ENCODE results near the gene DCUN1D4.

DNA sequence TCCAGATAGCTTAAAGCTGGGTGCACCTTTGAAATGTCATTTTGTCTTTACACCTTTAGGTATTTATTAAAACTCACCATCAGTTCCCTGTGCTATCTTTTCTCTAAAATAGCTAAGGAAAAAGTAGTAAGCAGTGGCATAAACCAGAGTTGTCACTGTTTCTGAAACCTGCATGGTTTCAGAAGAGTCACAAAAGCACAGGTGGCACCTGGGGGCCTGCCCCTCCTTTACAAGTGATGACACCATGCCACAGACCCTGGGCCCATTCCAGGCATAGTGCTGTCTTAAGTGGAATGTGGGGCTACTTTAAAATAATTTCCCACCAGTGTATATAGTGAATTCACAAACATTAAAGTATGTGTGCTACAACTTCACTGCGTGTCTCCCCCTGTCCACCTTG lies 47.8 kb downstream of the DCUN1D4 start:
- no peak for TF ChIP-seq CTCF (IDR thresholded peaks at IDR 0.05; ENCODE audit: poor library complexity, severe bottlenecking)
- TF ChIP-seq POLR2AphosphoS5 (IDR thresholded peaks at IDR 0.05) = no peak
- TF ChIP-seq EZH2 (IDR thresholded peaks at IDR 0.05; ENCODE audit: borderline replicate concordance, insufficient read depth, low read length, poor library complexity, severe bottlenecking) = no peak
- no peak for TF ChIP-seq RAD21 (conservative IDR thresholded peaks at IDR 0.05)
- no peak for TF ChIP-seq MXI1 (conservative IDR thresholded peaks at IDR 0.05; ENCODE audit: poor library complexity, severe bottlenecking)
- no peak for TF ChIP-seq SMC3 (conservative IDR thresholded peaks at IDR 0.05; ENCODE audit: poor library complexity)

Data from neural cell (in vitro differentiated cells).